HAP-1 (cell line): Measurements from ENCODE around the gene SUCO.
"Not testable (repeated sequence)": the region's sequence is repeated elsewhere in the genome, so short reads cannot be mapped to it uniquely, and the experiment has no call there.

Source experiments
- DNase-seq, 2 experiments: peaks; one replicate each; pipeline ENCODE4 v3.0.0-alpha.2; 2016 to 2020; ENCODE audit warnings: low spot score in 2 of 2
- H3K27me3 ChIP-seq: fragments of 250-450 bp; sonication (Bioruptor Pico); 2 replicates; pipeline ENCODE4 v1.5.1; 2020; ENCODE audit warnings: low read depth, mild to moderate bottlenecking, moderate library complexity
- H3K36me3 ChIP-seq: fragments of 250-450 bp; sonication (Bioruptor Pico); replicated peaks from 2 replicates; pipeline ENCODE4 v1.5.1; 2020; ENCODE audit warnings: mild to moderate bottlenecking
- H3K4me1 ChIP-seq: fragments of 250-450 bp; sonication (Bioruptor Pico); 2 replicates; pipeline ENCODE4 v1.5.1; 2020; ENCODE audit warnings: mild to moderate bottlenecking
- H3K4me3 ChIP-seq: fragments of 250-450 bp; sonication (Bioruptor Pico); 2 replicates; pipeline ENCODE4 v1.5.1; 2020; ENCODE audit warnings: mild to moderate bottlenecking, moderate library complexity
- H3K9me3 ChIP-seq: fragments of 250-450 bp; sonication (Bioruptor Pico); 2 replicates; pipeline ENCODE4 v1.5.1; 2020; ENCODE audit warnings: mild to moderate bottlenecking, moderate library complexity
- in situ Hi-C: fragments of 300-500 bp; cut with MboI; formaldehyde crosslinking; loops from 3 replicates; pipeline ENCODE4 v1.14.3; 2020; ENCODE audit warnings: low sequenced_read_pairs, inconsistent platforms, mixed read lengths

The SUCO gene

DNA sequence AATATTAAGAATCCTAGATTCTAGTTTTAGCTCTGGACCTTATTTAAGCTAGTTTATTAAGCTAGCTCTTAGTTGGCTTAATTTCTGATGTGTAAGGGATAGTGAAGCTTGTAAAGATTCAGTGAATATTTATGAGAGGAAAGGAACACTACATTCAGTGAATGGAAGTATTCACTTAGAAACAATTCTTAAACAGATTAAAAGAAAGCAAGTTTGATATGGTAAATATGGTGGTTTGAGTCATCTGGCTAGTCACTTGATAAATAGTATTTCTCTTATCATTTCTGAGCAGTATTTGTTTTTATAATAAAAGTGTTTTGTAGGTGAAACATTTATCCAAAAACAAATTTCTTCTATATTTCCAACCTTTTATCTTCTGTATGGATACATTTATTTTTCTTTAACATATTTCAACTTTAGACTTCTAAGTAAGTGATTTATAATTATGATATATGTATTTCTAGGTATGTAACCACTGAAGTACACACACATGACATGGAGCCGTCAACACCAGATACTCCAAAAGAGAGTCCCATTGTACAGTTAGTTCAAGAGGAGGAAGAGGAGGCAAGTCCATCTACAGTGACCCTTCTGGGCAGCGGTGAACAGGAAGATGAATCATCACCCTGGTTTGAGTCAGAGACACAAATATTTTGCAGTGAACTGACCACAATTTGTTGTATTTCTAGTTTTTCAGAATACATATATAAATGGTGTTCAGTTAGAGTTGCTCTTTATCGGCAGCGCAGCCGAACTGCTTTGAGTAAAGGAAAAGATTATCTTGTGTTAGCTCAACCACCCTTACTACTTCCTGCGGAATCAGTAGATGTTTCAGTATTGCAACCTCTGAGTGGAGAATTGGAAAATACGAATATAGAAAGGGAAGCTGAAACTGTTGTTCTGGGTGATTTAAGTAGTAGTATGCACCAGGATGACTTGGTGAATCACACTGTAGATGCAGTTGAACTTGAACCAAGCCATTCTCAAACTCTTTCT, 55.6 kb downstream of the SUCO start:
- Histone ChIP-seq H3K36me3 (peaks cover 29% of the 10 kb centered on the region), H3K4me3 (no peak overlapping the region)
- DNase-seq = no peak

DNA sequence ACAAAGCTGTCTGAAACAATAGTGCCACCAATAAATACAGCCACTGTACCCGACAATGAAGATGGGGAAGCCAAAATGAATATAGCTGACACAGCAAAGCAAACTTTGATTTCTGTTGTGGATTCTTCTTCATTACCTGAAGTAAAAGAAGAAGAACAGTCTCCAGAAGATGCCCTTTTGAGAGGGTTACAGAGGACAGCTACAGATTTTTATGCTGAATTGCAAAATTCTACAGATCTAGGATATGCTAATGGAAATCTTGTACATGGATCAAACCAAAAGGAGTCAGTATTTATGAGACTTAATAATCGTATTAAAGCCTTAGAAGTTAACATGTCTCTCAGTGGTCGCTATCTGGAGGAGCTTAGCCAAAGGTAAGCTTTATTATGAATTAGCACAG, 56.6 kb downstream of the SUCO start:
- Histone ChIP-seq H3K4me3 (no peak overlapping the region), H3K36me3 (peaks cover 29% of the 10 kb centered on the region), H3K4me1 (no peaks in the 10 kb centered on the region), H3K9me3 (no peaks in the 10 kb centered on the region), H3K27me3 (no peaks in the 10 kb centered on the region)
- DNase-seq = no peak
- in situ Hi-C loops = no loop called here

More for the DNA sequence above, 55.6 kb downstream of the SUCO start:
- peaks cover 4% of the 10 kb centered on the region for H3K4me1 ChIP-seq
- no peaks in the 10 kb centered on the region for H3K9me3 ChIP-seq
- no peaks in the 10 kb centered on the region for H3K27me3 ChIP-seq
- in situ Hi-C loops = no loop called here

DNA sequence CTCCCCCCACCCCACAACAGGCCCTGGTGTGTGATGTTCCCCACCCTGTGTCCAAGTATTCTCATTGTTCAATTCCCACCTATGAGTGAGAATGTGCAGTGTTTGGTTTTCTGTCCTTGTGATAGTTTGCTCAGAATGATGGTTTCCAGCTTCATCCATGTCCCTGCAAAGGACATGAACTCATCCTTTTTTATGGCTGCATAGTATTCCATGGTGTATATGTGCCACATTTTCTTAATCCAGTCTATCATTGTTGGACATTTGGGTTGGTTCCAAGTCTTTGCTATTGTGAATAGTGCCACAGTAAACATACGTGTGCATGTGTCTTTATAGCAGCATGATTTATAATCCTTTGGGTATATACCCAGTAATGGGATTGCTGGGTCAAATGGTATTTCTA, 58.5 kb downstream of the SUCO start:
- H3K4me1 ChIP-seq, H3K4me3 ChIP-seq, DNase-seq, H3K9me3 ChIP-seq, H3K27me3 ChIP-seq, in situ Hi-C loops: not testable (repeated sequence)
- H3K36me3 ChIP-seq = peaks cover 29% of the 10 kb centered on the region

GRCh38 chr1:172595066-172595465, 62.1 kb downstream of the SUCO start:
- in situ Hi-C loops, H3K27me3 ChIP-seq, H3K9me3 ChIP-seq, H3K4me1 ChIP-seq, H3K4me3 ChIP-seq, DNase-seq: not testable (repeated sequence)
- H3K36me3 ChIP-seq = peaks cover 21% of the 10 kb centered on the region

DNA sequence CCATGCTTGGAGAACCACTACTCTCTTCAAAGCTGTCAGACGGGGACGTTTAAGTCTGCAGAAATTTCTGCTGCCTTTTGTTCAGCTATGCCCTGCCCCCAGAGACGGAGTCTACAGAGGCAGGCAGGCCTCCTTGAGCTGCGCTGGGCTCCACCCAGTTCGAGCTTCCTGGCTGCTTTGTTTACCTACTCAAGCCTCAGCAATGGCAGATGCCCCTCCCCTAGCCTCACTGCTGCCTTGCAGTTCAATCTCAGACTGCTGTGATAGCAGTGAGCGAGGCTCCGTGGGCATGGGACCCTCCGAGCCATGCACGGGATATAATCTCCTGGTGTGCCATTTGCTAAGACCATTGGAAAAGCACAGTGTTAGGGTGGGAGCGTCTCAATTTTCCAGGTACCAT, 63.8 kb downstream of the SUCO start:
- H3K36me3 ChIP-seq, in situ Hi-C loops, H3K4me3 ChIP-seq, DNase-seq, H3K9me3 ChIP-seq, H3K27me3 ChIP-seq, H3K4me1 ChIP-seq: not testable (repeated sequence)

DNA sequence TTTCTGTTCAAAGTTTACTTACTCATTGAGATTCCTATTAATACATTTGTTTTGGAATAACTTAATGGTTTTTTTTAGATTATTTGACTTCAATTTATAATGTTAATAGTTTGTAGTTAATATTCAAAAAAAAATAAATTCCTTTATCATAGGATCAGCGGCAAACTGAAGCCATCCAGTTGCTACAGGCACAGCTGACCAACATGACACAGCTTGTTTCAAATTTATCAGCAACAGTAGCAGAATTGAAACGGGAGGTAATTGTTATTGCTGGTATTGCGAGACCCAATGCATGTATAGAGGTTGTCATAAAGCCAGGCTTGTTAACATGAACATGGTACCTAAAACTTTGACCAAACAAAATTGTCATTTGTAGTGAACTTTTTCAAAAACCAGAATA, 67.0 kb downstream of the SUCO start:
- Histone ChIP-seq H3K27me3 (no peaks in the 10 kb centered on the region), H3K4me1 (no peaks in the 10 kb centered on the region; the same call in 1 of the 2 replicates), H3K4me3 (no peak overlapping the region), H3K36me3 (peaks cover 6% of the 10 kb centered on the region), H3K9me3 (no peaks in the 10 kb centered on the region)
- no peak for DNase-seq
- in situ Hi-C loops = no loop called here

DNA sequence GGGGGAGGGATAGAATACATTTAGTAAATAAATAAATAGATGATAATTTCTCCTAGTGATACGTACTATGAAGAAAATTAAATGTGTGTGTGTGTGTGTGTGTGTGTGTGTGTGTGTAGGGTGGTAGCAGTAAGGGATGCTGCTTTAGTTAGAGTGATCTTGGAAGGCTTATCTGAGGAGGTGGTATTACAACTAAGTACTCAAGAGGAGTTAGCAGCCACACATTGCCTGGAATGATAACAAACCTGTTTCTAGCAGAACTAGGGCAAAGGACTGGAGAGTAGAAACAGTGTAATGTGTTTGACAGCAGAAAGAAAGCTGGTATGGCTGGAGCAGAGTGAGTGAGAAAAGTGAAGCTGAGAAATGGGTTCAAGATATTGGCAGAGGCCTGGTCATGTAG, 67.7 kb downstream of the SUCO start:
- in situ Hi-C loops = no loop called here
- Histone ChIP-seq H3K4me3 (no peak overlapping the region), H3K9me3 (no peaks in the 10 kb centered on the region), H3K4me1 (peaks cover 7% of the 10 kb centered on the region), H3K36me3 (peaks cover 6% of the 10 kb centered on the region), H3K27me3 (no peaks in the 10 kb centered on the region)
- DNase-seq = no peak

DNA sequence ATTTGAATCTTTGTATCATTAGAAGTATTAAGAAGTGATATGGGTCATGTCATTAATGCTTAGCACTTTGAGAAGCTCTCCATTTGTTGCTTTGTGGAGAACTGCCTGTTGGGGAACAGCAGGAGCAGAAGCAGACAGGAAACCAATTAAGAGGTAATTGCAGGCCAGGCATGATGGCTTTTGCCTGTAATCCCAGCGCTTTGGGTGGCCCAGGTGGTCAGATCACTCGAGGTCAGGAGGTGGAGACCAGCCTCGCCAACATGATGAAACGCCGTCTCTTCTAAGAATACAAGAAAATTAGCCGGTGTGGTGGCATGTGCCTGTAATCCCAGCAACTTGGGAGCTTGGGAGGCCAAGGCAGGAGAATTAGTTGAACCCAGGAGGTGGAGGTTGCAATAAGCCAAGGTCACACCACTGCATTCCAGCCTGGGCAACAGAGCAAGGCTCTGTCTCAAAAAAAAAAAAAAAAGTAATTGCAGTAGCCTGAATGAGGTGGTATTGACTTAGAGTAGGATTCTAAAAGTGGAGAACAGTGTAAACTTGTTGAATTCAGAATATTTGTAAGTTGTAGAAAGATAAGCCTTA, 68.2 kb downstream of the SUCO start:
- in situ Hi-C loops = no loop called here
- Histone ChIP-seq H3K4me3 (no peak overlapping the region), H3K27me3 (no peaks in the 10 kb centered on the region), H3K4me1 (peaks cover 9% of the 10 kb centered on the region), H3K9me3 (no peaks in the 10 kb centered on the region), H3K36me3 (peaks cover 6% of the 10 kb centered on the region)
- no peak for DNase-seq

- DNase-seq = no peak
- Histone ChIP-seq H3K27me3 (no peaks in the 10 kb centered on the region), H3K9me3 (no peaks in the 10 kb centered on the region), H3K4me1 (peaks cover 9% of the 10 kb centered on the region), H3K36me3 (peaks cover under 1% of the 10 kb centered on the region), H3K4me3 (no peak overlapping the region)
- in situ Hi-C loops = no loop called here
These were observed 69.8 kb downstream of the SUCO start for GRCh38 chr1:172602706-172603105.

GRCh38 chr1:172603816-172604215, 70.9 kb downstream of the SUCO start:
- H3K4me3 ChIP-seq = no peak overlapping the region
- in situ Hi-C loops = no loop called here
- no peaks in the 10 kb centered on the region for H3K27me3 ChIP-seq
- peaks cover 9% of the 10 kb centered on the region for H3K4me1 ChIP-seq
- DNase-seq = no peak
- no peaks in the 10 kb centered on the region for H3K9me3 ChIP-seq
- no peaks in the 10 kb centered on the region for H3K36me3 ChIP-seq

DNA sequence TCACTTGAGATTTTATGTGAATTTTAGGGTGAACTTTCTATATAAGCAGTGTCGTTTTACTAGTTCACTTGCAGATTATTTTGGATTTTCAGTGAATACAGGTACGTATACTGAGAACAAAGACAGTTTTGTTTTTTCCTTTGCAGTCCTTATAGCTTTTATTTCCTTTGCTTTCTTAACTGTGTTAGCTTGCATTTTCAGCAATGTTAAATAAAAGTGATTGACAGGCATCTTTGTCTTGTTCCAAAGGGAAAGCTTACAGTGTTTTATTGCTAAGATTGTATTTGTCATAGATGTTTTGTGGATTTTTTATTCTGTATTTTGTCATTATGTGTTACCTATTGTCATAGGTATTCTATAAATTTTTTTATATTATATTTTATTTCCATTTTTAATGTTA, 72.7 kb downstream of the SUCO start:
- Histone ChIP-seq H3K4me1 (peaks cover 9% of the 10 kb centered on the region), H3K36me3 (no peaks in the 10 kb centered on the region; the same call in 1 of the 2 replicates), H3K9me3 (no peaks in the 10 kb centered on the region), H3K27me3 (no peaks in the 10 kb centered on the region), H3K4me3 (no peak overlapping the region)
- in situ Hi-C loops = no loop called here
- peak in 1 of 2 experiments; percentile 61 for DNase-seq

DNA sequence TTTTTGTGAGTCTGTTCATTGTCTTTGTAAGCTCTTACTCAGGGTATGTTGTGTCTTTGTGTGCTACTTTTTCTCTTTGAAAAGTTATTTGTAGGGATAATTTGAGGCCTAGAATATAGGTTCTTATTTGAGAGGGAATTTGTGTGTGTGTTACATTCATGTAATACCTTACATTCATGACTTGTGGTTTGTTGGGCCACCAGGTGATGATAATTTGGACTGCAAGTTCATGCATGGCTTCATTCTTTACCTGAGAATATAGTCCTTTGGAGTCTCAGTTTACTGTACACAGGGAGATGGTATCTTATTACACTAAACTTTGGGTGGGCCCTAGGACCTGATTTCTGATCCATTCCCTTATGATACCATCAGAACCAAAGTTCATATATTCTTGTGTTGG, 74.2 kb downstream of the SUCO start:
- no peak for DNase-seq
- in situ Hi-C loops = no loop called here
- Histone ChIP-seq H3K9me3 (no peaks in the 10 kb centered on the region), H3K4me3 (no peak overlapping the region), H3K27me3 (no peaks in the 10 kb centered on the region), H3K36me3 (no peaks in the 10 kb centered on the region; the same call in 1 of the 2 replicates), H3K4me1 (peaks cover 9% of the 10 kb centered on the region)

GRCh38 chr1:172608098-172608601, 75.2 kb downstream of the SUCO start:
- no peaks in the 10 kb centered on the region for H3K9me3 ChIP-seq
- no peak for DNase-seq
- in situ Hi-C loops = no loop called here
- no peaks in the 10 kb centered on the region; the same call in 1 of the 2 replicates for H3K36me3 ChIP-seq
- H3K27me3 ChIP-seq = no peaks in the 10 kb centered on the region
- H3K4me3 ChIP-seq = no peak overlapping the region
- peaks cover 9% of the 10 kb centered on the region for H3K4me1 ChIP-seq

GRCh38 chr1:172609528-172609927, 76.6 kb downstream of the SUCO start:
- Histone ChIP-seq H3K4me3 (no peak overlapping the region), H3K9me3 (no peaks in the 10 kb centered on the region), H3K4me1 (peaks cover 9% of the 10 kb centered on the region), H3K36me3 (no peaks in the 10 kb centered on the region; the same call in 1 of the 2 replicates), H3K27me3 (no peaks in the 10 kb centered on the region)
- DNase-seq = no peak
- in situ Hi-C loops = no loop called here
